HepG2 (cell line): ENCODE results near the gene TMCC1. TPM values are rescaled to one million over a fixed set of nuclear protein-coding genes. Genes with fewer than 3 reads are reported as not detected.
A peak's percentile ranks its signal among the peaks of the same experiment; 100 is the strongest.

Source experiments
- ATAC-seq: fragments of 200-7000 bp; cut with Tn5 transposase; 3 replicates; pipeline ENCODE4 v1.9.1; 2020; ENCODE audit warnings: mild to moderate bottlenecking, moderate library complexity
- BruUV-seq: library from RNA; stranded (reverse); fragments of 400-500 nt; replicated peaks from 2 replicates; lab custom pipeline; 2021; lab: Mats Ljungman, UMichigan
- CTCF ChIA-PET: fragments of 300-600 bp; formaldehyde crosslinking; extraction: SDS; loops from one replicate; lab custom pipeline; 2021; ENCODE audit warnings: low total read pairs, inconsistent platforms, low intra/inter-chr PET ratio; lab: Yijun Ruan, JAX
- POLR2A ChIA-PET: fragments of 350-600 bp; sonication (Branson Sonifier 250); formaldehyde crosslinking; loops from one replicate; lab custom pipeline; 2020; ENCODE audit warnings: antibody characterized with exemption, inconsistent platforms; lab: Yijun Ruan, JAX
- DNase-seq: peaks from one replicate; pipeline ENCODE4 v3.0.0-alpha.2; 2015; ENCODE audit warnings: low spot score
- FAIRE-seq: peaks from 3 replicates; lab custom pipeline; 2011; peaks lifted over from hg19 to GRCh38; lab: Jason Lieb, UNC
- H2AFZ ChIP-seq: one replicate; pipeline ENCODE4 v1.6.1; 2011; ENCODE audit warnings: low read length, inconsistent platforms
- H3K27ac ChIP-seq: fragments of 300-600 bp; 3 replicates; pipeline ENCODE4 v1.8.0; 2011; ENCODE audit warnings: mixed run types, mild to moderate bottlenecking, mixed read lengths, low read length, inconsistent platforms; ENCODE audit not compliant: insufficient read depth; ENCODE audit errors: extremely low read length
- H3K27me3 ChIP-seq, 2 experiments: fragments of 200-600 bp in 1 of 2; 2 replicates in 1 of 2; 3 replicates in 1 of 2; pipeline versions ENCODE4 v1.6.0 to v1.8.0; 2011; ENCODE audit warnings: low read length in 2 of 2, mild to moderate bottlenecking in 2 of 2, moderate library complexity in 2 of 2, inconsistent platforms in 1 of 2; ENCODE audit not compliant: insufficient read depth in 2 of 2, control insufficient read depth in 1 of 2
- H3K36me3 ChIP-seq, 2 experiments: fragments of 200-600 bp in 1 of 2; replicated peaks in 1 of 2; 2 replicates in 1 of 2; 3 replicates in 1 of 2; pipeline versions ENCODE4 v1.5.1 to v1.8.0; 2011; ENCODE audit warnings: low read length in 2 of 2, inconsistent platforms in 1 of 2; ENCODE audit not compliant: insufficient read depth in 2 of 2, control insufficient read depth in 1 of 2
- H3K4me1 ChIP-seq: 2 replicates; pipeline ENCODE4 v1.5.1; 2012; ENCODE audit warnings: low read length, inconsistent platforms; ENCODE audit not compliant: insufficient read depth
- H3K4me2 ChIP-seq: 2 replicates; pipeline ENCODE4 v1.6.0; 2011; ENCODE audit warnings: low read depth, low read length, inconsistent platforms
- H3K4me3 ChIP-seq, 3 experiments: fragments of 200-600 bp in 1 of 3; sonication (generic), shearing (Covaris generic) in 1 of 3; replicated peaks in 1 of 3; 2 replicates each; pipeline ENCODE4 v1.5.1; 2011 to 2016; ENCODE audit warnings: low read length in 3 of 3, inconsistent platforms in 2 of 3, low read depth in 2 of 3, mild to moderate bottlenecking in 2 of 3, control low read depth in 1 of 3, mixed read lengths in 1 of 3; ENCODE audit not compliant: insufficient read depth in 1 of 3
- H3K79me2 ChIP-seq: one replicate; pipeline ENCODE4 v1.6.1; 2011; ENCODE audit warnings: low read length, inconsistent platforms; ENCODE audit not compliant: insufficient read depth
- H3K9ac ChIP-seq: 2 replicates; pipeline ENCODE4 v1.6.0; 2011; ENCODE audit warnings: mild to moderate bottlenecking, low read depth, low read length, inconsistent platforms; ENCODE audit not compliant: insufficient read depth
- H3K9me3 ChIP-seq: 2 replicates; pipeline ENCODE4 v1.5.1; 2012; ENCODE audit warnings: mild to moderate bottlenecking, low read length
- H4K20me1 ChIP-seq: 2 replicates; pipeline ENCODE4 v1.6.0; 2011; ENCODE audit warnings: inconsistent platforms, mild to moderate bottlenecking, low read length, moderate library complexity; ENCODE audit not compliant: insufficient read depth
- CREM ChIP-seq, 2 experiments: sonication (generic) in 1 of 2; formaldehyde crosslinking in 1 of 2; IDR thresholded peaks; 2 replicates each; pipeline versions ENCODE4 v1.4.0 to v1.6.1; 2016 to 2020; ENCODE audit warnings: antibody characterized with exemption in 1 of 2, mild to moderate bottlenecking in 1 of 2, missing genetic modification reagents in 1 of 2
- MEIS2 ChIP-seq: sonication (generic); formaldehyde crosslinking; IDR thresholded peaks from 2 replicates; pipeline ENCODE4 v1.9.0; 2021; ENCODE audit warnings: mild to moderate bottlenecking, missing genetic modification reagents
- PAX8 ChIP-seq: sonication (generic); formaldehyde crosslinking; IDR thresholded peaks from 2 replicates; pipeline ENCODE4 v1.8.0; 2022; ENCODE audit warnings: mild to moderate bottlenecking, missing genetic modification reagents, borderline replicate concordance
- SKI ChIP-seq: fragments of 450-650 bp; IDR thresholded peaks from one replicate; pipeline ENCODE4 v1.6.1; 2018; ENCODE audit warnings: mild to moderate bottlenecking; ENCODE audit not compliant: partially characterized antibody
- ZHX1 ChIP-seq: sonication (generic); formaldehyde crosslinking; IDR thresholded peaks from 2 replicates; pipeline ENCODE4 v1.8.1; 2022; ENCODE audit warnings: low read depth, mild to moderate bottlenecking, missing genetic modification reagents
- ZNF580 ChIP-seq: IDR thresholded peaks from 2 replicates; pipeline ENCODE4 v1.6.1; 2016; ENCODE audit warnings: low read depth, borderline replicate concordance
- WGBS: methylation state at CpG from one replicate; pipeline ENCODE4 v1.1.6; 2017; ENCODE audit warnings: low lambda C conversion rate; 5-methylcytosine and 5-hydroxymethylcytosine counted together
- in situ Hi-C: cut with HindIII; loops from 2 replicates; pipeline ENCODE4 v1.10.0; 2017; ENCODE audit warnings: low pct_unique_long_range_greater_than_20kb; ENCODE audit not compliant: extremely low pct_ligation_motif_present
- intact Hi-C: fragments of 100-400 bp; cut with micrococcal nuclease; formaldehyde crosslinking; loops from one replicate; pipeline ENCODE4 v1.10.0; 2022; ENCODE audit not compliant: unreplicated experiment
- polyA plus RNA-seq, 8 experiments: library from polyadenylated mRNA; depleted of rRNA in 3 of 8; stranded (reverse) in 7 of 8; unstranded in 1 of 8; fragments of >200 nt; fragmentation: Illumina TruSeq in 4 of 8; extraction: Trizol in 4 of 8; gene quantifications; 2 replicates each; pipeline versions ENCODE4 v1.2.1 to v1.2.3, GENCODE V29; 2011 to 2016; ENCODE audit warnings: low read depth in 4 of 8, missing spikeins in 1 of 8, mixed read lengths in 1 of 8; ENCODE audit not compliant: insufficient read depth in 1 of 8
- total RNA-seq, 5 experiments: library from RNA; depleted of rRNA; stranded (reverse); fragments of >200 nt; fragmentation: Illumina TruSeq; extraction: Trizol; gene quantifications; 2 replicates each; pipeline ENCODE4 v1.2.3, GENCODE V29; 2016; ENCODE audit warnings: low read depth in 1 of 5

TMCC1 gene
- total and polyA plus RNA-seq, 2 of the 13 experiments (the other 11 are each of a cell fraction or from before 2014, with no cell fraction given) = 12.1 to 264 TPM

GRCh38 chr3:129613367-129613740, 280.2 kb downstream of the TMCC1 start:
- H3K27ac ChIP-seq = no peak overlapping the region
- H3K4me1 ChIP-seq = peaks cover 87% of the 10 kb centered on the region
- no TSS peak for BruUV-seq
- H3K36me3 ChIP-seq = no peaks in the 10 kb centered on the region
- POLR2A ChIA-PET = interaction anchor here (0.9 to 3.8 kb wide), 3 partner anchors 13 to 174 kb away, joined by 3 to 26 read pairs (median 21); partner anchors contain the start of genes IFT122 and MBD4
- H3K4me2 ChIP-seq = peak overlapping the region; percentile 15; the same call in 1 of the 2 replicates
- DNase-seq (no peak), ATAC-seq (no peak), FAIRE-seq (no peak)
- CTCF ChIA-PET = no interaction called here
- H3K9me3 ChIP-seq = no peaks in the 10 kb centered on the region
- H3K9ac ChIP-seq = no peak overlapping the region
- H3K4me3 ChIP-seq = no peak overlapping the region; a peak in 1 of 6 replicates
- TF ChIP-seq ZNF580 (no peak), CREM (IDR thresholded peaks at IDR 0.05) (no peak), CREM (CRISPR knock-in tag; IDR thresholded peaks at IDR 0.05) (no peak), ZHX1 (no peak), SKI (no peak), MEIS2 (CRISPR knock-in tag) (no peak), PAX8 (CRISPR knock-in tag) (no peak)
- no peak overlapping the region for H2AFZ ChIP-seq
- intact Hi-C loops = loop anchor here (2.0 kb wide), 1 partner anchor 13 kb away; no protein-coding TSS in a partner anchor
- no peaks in the 10 kb centered on the region for H4K20me1 ChIP-seq
- WGBS = 58% methylated on average over 1 of the region's 3 CpGs
- no peaks in the 10 kb centered on the region; a peak in 1 of 5 replicates for H3K27me3 ChIP-seq
- no peaks in the 10 kb centered on the region for H3K79me2 ChIP-seq
- in situ Hi-C loops = no loop called here
